ENCODE measurements around the gene NLN.

GRCh38 chr5:65819905-65820240 lies 97.9 kb downstream of the NLN start:
- TF ChIP-seq CTCF (IDR thresholded peaks at IDR 0.05; ENCODE audit: borderline replicate concordance, extremely low read depth, low read length, poor library complexity, severe bottlenecking) (no peak), EZH2 (IDR thresholded peaks at IDR 0.05; ENCODE audit: borderline replicate concordance, low read depth, low read length, severe bottlenecking) (no peak)

All from DND-41 (cell line).